IPS-15b (cell line): ENCODE measurements around the gene BEX2.
A peak's percentile ranks its signal among the peaks of the same experiment; 100 is the strongest.
"Not testable (repeated sequence)": the region's sequence is repeated elsewhere in the genome, so short reads cannot be mapped to it uniquely, and the experiment has no call there.

Experiments used
- H3K27me3 ChIP-seq: one replicate; pipeline ENCODE4 v1.6.1; 2013; ENCODE audit warnings: low read length; ENCODE audit not compliant: control insufficient read depth, insufficient read depth
- H3K36me3 ChIP-seq: one replicate; pipeline ENCODE4 v1.6.1; 2013; ENCODE audit warnings: low read length; ENCODE audit not compliant: control insufficient read depth, insufficient read depth
- H3K4me1 ChIP-seq: one replicate; pipeline ENCODE4 v1.6.1; 2013; ENCODE audit warnings: mild to moderate bottlenecking, low read length; ENCODE audit not compliant: control insufficient read depth, insufficient read depth
- H3K4me3 ChIP-seq: one replicate; pipeline ENCODE4 v1.5.1; 2013; ENCODE audit warnings: low read depth, low read length
- H3K9ac ChIP-seq: one replicate; pipeline ENCODE4 v1.6.1; 2013; ENCODE audit warnings: low read depth, mild to moderate bottlenecking, low read length
- H3K9me3 ChIP-seq: one replicate; pipeline ENCODE4 v1.6.1; 2013; ENCODE audit warnings: mild to moderate bottlenecking, low read length; ENCODE audit not compliant: control insufficient read depth, insufficient read depth

BEX2 gene

GRCh38 chrX:103329991-103330390, 19.2 kb upstream of the BEX2 start, which contains the start of gene TCEAL7:
Gene TCEAL7 (plus strand): TSS chrX:103330239. CDS start chrX:103331404, 1,165 bp downstream.
- Histone ChIP-seq H3K27me3 (no peaks in the 10 kb centered on the region), H3K36me3 (no peaks in the 10 kb centered on the region), H3K9ac (peak within 1 kb of the TSS; percentile 47), H3K4me3 (peak within 1 kb of the TSS; percentile 73), H3K4me1 (peaks cover 4% of the 10 kb centered on the region), H3K9me3 (no peaks in the 10 kb centered on the region)

- Histone ChIP-seq H3K9me3 (no peaks in the 10 kb centered on the region), H3K27me3 (no peaks in the 10 kb centered on the region), H3K36me3 (no peaks in the 10 kb centered on the region), H3K4me1 (peaks cover 5% of the 10 kb centered on the region), H3K4me3 (peak overlapping the region; percentile 80), H3K9ac (no peak overlapping the region)
Measured at GRCh38 chrX:103311399-103311780, 600 bp upstream of the BEX2 start.

- Histone ChIP-seq H3K4me1 (peaks cover 5% of the 10 kb centered on the region), H3K27me3 (no peaks in the 10 kb centered on the region), H3K36me3 (no peaks in the 10 kb centered on the region), H3K4me3 (peak overlapping the region; percentile 80), H3K9ac (no peak overlapping the region), H3K9me3 (no peaks in the 10 kb centered on the region)
Measured at GRCh38 chrX:103309860-103310554, 783 bp downstream of the BEX2 start.

GRCh38 chrX:103305666-103306065, 5.1 kb downstream of the BEX2 start:
- H3K9me3 ChIP-seq, H3K27me3 ChIP-seq, H3K9ac ChIP-seq, H3K4me1 ChIP-seq, H3K4me3 ChIP-seq, H3K36me3 ChIP-seq: not testable (repeated sequence)

- H3K9me3 ChIP-seq, result no peaks in the 10 kb centered on the region
- no peaks in the 10 kb centered on the region for H3K27me3 ChIP-seq
- H3K4me1 ChIP-seq, result no peaks in the 10 kb centered on the region
- no peak overlapping the region for H3K4me3 ChIP-seq
- no peak overlapping the region for H3K9ac ChIP-seq
- H3K36me3 ChIP-seq, result no peaks in the 10 kb centered on the region
Measured at GRCh38 chrX:103304705-103305104, 6.1 kb downstream of the BEX2 start.

GRCh38 chrX:103293118-103293517, 17.7 kb downstream of the BEX2 start:
- Histone ChIP-seq H3K9me3 (no peaks in the 10 kb centered on the region), H3K9ac (no peak overlapping the region), H3K4me1 (peaks cover 10% of the 10 kb centered on the region), H3K36me3 (no peaks in the 10 kb centered on the region), H3K4me3 (no peak overlapping the region), H3K27me3 (peaks cover 21% of the 10 kb centered on the region)

- no peaks in the 10 kb centered on the region for H3K9me3 ChIP-seq
- no peaks in the 10 kb centered on the region for H3K36me3 ChIP-seq
- no peaks in the 10 kb centered on the region for H3K4me1 ChIP-seq
- H3K9ac ChIP-seq, result no peak overlapping the region
- H3K27me3 ChIP-seq, result peaks cover 10% of the 10 kb centered on the region
- H3K4me3 ChIP-seq, result no peak overlapping the region
Measured at GRCh38 chrX:103279624-103280023, 31.2 kb downstream of the BEX2 start.

DNA sequence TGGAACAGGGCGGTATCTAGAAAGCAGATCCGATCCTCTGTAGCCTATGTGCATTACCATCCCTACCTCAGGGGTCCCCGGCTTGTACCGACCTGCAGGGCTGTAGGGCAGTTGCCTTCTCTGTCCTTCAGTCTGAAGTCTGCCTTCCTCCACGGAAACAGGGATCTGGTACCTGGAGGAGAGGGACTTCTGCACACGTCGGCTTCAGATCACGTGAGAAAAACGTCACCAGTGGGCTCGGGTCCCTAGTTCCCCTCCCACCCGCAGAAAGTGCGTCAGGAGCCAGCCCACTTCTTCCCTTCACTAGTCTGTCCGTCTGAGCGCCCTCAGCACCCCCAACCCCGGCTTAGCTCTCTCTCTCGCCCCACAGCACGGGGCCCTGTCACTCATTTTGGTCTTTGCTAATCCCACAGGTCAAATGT, 34.2 kb downstream of the BEX2 start, which contains the start of gene TCEAL5:
Gene TCEAL5 (minus strand): TSS at position 170 of the 422 bp plus-strand sequence. CDS start 2,187 bp downstream, outside the sequence.
- H3K9ac ChIP-seq, result no peak within 1 kb of the TSS
- H3K4me1 ChIP-seq, result no peaks in the 10 kb centered on the region
- peak within 1 kb of the TSS; percentile 66 for H3K4me3 ChIP-seq
- peaks cover 10% of the 10 kb centered on the region for H3K27me3 ChIP-seq
- no peaks in the 10 kb centered on the region for H3K9me3 ChIP-seq
- no peaks in the 10 kb centered on the region for H3K36me3 ChIP-seq

DNA sequence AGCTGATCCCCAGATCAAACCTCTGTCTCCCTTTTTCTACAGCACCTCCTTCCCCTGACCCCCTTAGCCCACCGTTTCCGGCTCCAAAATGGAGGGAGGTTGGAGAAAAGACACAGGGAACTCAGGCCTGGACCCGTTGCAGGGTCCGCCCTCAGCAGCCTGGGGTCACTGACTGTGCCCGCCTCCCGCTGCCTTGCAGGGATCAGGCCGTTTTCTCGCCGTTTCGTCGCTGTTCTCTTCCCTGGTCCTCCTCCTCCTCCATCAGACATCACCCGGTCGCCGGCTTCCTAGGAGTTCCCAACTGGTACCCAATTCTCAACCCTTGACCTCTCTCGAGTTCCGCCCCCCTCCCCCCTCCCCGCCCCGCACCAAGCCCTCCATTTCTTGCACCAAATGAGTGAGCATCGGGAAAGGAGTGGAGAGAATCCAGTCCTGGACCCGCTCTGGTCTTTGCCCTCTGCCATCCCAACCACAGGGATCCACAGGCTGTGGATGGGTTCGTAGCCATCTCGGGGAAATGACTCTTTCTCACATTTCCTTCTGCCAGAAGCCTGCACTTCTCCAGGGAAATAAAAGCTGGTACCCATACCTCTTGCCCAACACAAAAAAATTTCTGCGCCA, 34.7 kb downstream of the BEX2 start:
- peak overlapping the region; percentile 66 for H3K4me3 ChIP-seq
- no peaks in the 10 kb centered on the region for H3K9me3 ChIP-seq
- peaks cover 10% of the 10 kb centered on the region for H3K27me3 ChIP-seq
- no peaks in the 10 kb centered on the region for H3K36me3 ChIP-seq
- no peaks in the 10 kb centered on the region for H3K4me1 ChIP-seq
- H3K9ac ChIP-seq, result no peak overlapping the region

- no peak overlapping the region for H3K4me3 ChIP-seq
- H3K27me3 ChIP-seq, result peaks cover 10% of the 10 kb centered on the region
- no peaks in the 10 kb centered on the region for H3K9me3 ChIP-seq
- no peaks in the 10 kb centered on the region for H3K36me3 ChIP-seq
- H3K9ac ChIP-seq, result no peak overlapping the region
- H3K4me1 ChIP-seq, result no peaks in the 10 kb centered on the region
Measured at GRCh38 chrX:103274284-103274683, 36.5 kb downstream of the BEX2 start.
